ENCODE results near the gene TAS2R20.
"Not testable (repeated sequence)": the region's sequence is repeated elsewhere in the genome, so short reads cannot be mapped to it uniquely, and the experiment has no call there.

Gene TAS2R20

GRCh38 chr12:10998204-10998603 lies at the start of gene TAS2R20:
TAS2R20 (minus strand) TSS chr12:10998304; CDS start chr12:10997875, 429 bp downstream.
- Histone ChIP-seq H3K4me1 (ENCODE audit: control insufficient read depth, insufficient read depth, low read length, unreplicated experiment) (no peaks in the 10 kb centered on the region), H2AFZ (ENCODE audit: low read length, unreplicated experiment) (no peak within 1 kb of the TSS), H3K27me3 (ENCODE audit: insufficient read depth, low read length) (no peaks in the 10 kb centered on the region), H3K36me3 (ENCODE audit: insufficient read depth, low read length) (no peaks in the 10 kb centered on the region), H3K4me3 (ENCODE audit: low read depth, low read length) (no peak within 1 kb of the TSS), H3K27ac (ENCODE audit: low read depth, low read length) (no peak within 1 kb of the TSS), H3K79me2 (ENCODE audit: control insufficient read depth, insufficient read depth, low read length, unreplicated experiment) (peaks cover 5% of the 10 kb centered on the region)

GRCh38 chr12:11041366-11041765 lies 43.3 kb upstream of the TAS2R20 start:
- not testable (repeated sequence) for H3K4me1 ChIP-seq (ENCODE audit: control insufficient read depth, insufficient read depth, low read length, unreplicated experiment); H3K79me2 ChIP-seq (ENCODE audit: control insufficient read depth, insufficient read depth, low read length, unreplicated experiment); H2AFZ ChIP-seq (ENCODE audit: low read length, unreplicated experiment); H3K4me3 ChIP-seq (ENCODE audit: low read depth, low read length); H3K27ac ChIP-seq (ENCODE audit: low read depth, low read length); H3K27me3 ChIP-seq (ENCODE audit: insufficient read depth, low read length)
- peaks cover 13% of the 10 kb centered on the region; the same call in 1 of the 2 replicates for H3K36me3 ChIP-seq (ENCODE audit: insufficient read depth, low read length)

- Histone ChIP-seq H3K27ac (ENCODE audit: low read depth, low read length) (no peak overlapping the region), H3K4me1 (ENCODE audit: control insufficient read depth, insufficient read depth, low read length, unreplicated experiment) (no peaks in the 10 kb centered on the region), H3K27me3 (ENCODE audit: insufficient read depth, low read length) (no peaks in the 10 kb centered on the region), H3K79me2 (ENCODE audit: control insufficient read depth, insufficient read depth, low read length, unreplicated experiment) (peaks cover 4% of the 10 kb centered on the region), H2AFZ (ENCODE audit: low read length, unreplicated experiment) (no peak overlapping the region), H3K36me3 (ENCODE audit: insufficient read depth, low read length) (peaks cover 13% of the 10 kb centered on the region; the same call in 1 of the 2 replicates), H3K4me3 (ENCODE audit: low read depth, low read length) (no peak overlapping the region)
Observed at GRCh38 chr12:11040162-11040561, 42.1 kb upstream of the TAS2R20 start.

GRCh38 chr12:11039171-11039570 lies 41.1 kb upstream of the TAS2R20 start:
- Histone ChIP-seq H3K27ac (ENCODE audit: low read depth, low read length) (no peak overlapping the region), H3K36me3 (ENCODE audit: insufficient read depth, low read length) (peaks cover 13% of the 10 kb centered on the region; the same call in 1 of the 2 replicates), H3K4me1 (ENCODE audit: control insufficient read depth, insufficient read depth, low read length, unreplicated experiment) (no peaks in the 10 kb centered on the region), H3K4me3 (ENCODE audit: low read depth, low read length) (no peak overlapping the region), H3K27me3 (ENCODE audit: insufficient read depth, low read length) (no peaks in the 10 kb centered on the region), H2AFZ (ENCODE audit: low read length, unreplicated experiment) (no peak overlapping the region), H3K79me2 (ENCODE audit: control insufficient read depth, insufficient read depth, low read length, unreplicated experiment) (peaks cover 4% of the 10 kb centered on the region)

- H3K27ac ChIP-seq (ENCODE audit: low read depth, low read length); H3K79me2 ChIP-seq (ENCODE audit: control insufficient read depth, insufficient read depth, low read length, unreplicated experiment); H3K4me1 ChIP-seq (ENCODE audit: control insufficient read depth, insufficient read depth, low read length, unreplicated experiment); H2AFZ ChIP-seq (ENCODE audit: low read length, unreplicated experiment); H3K4me3 ChIP-seq (ENCODE audit: low read depth, low read length); H3K36me3 ChIP-seq (ENCODE audit: insufficient read depth, low read length); H3K27me3 ChIP-seq (ENCODE audit: insufficient read depth, low read length): not testable (repeated sequence)
Observed at GRCh38 chr12:11033959-11034358, 35.9 kb upstream of the TAS2R20 start.

- Histone ChIP-seq H3K36me3 (ENCODE audit: insufficient read depth, low read length) (peaks cover 13% of the 10 kb centered on the region; the same call in 1 of the 2 replicates), H3K4me1 (ENCODE audit: control insufficient read depth, insufficient read depth, low read length, unreplicated experiment) (no peaks in the 10 kb centered on the region), H3K79me2 (ENCODE audit: control insufficient read depth, insufficient read depth, low read length, unreplicated experiment) (no peaks in the 10 kb centered on the region), H3K27ac (ENCODE audit: low read depth, low read length) (no peak within 1 kb of the TSS), H3K27me3 (ENCODE audit: insufficient read depth, low read length) (no peaks in the 10 kb centered on the region), H3K4me3 (ENCODE audit: low read depth, low read length) (no peak within 1 kb of the TSS), H2AFZ (ENCODE audit: low read length, unreplicated experiment) (no peak within 1 kb of the TSS)
Observed at GRCh38 chr12:11031307-11031706, 33.2 kb upstream of the TAS2R20 start, which contains the start of gene TAS2R31. TAS2R31 (minus strand) TSS chr12:11031407; CDS start chr12:11031335, 72 bp downstream.

GRCh38 chr12:11026118-11026517 lies 28.0 kb upstream of the TAS2R20 start:
- Histone ChIP-seq H3K36me3 (ENCODE audit: insufficient read depth, low read length) (peaks cover 19% of the 10 kb centered on the region; the same call in 1 of the 2 replicates), H3K79me2 (ENCODE audit: control insufficient read depth, insufficient read depth, low read length, unreplicated experiment) (no peaks in the 10 kb centered on the region), H3K4me3 (ENCODE audit: low read depth, low read length) (no peak overlapping the region), H2AFZ (ENCODE audit: low read length, unreplicated experiment) (no peak overlapping the region), H3K27ac (ENCODE audit: low read depth, low read length) (no peak overlapping the region), H3K4me1 (ENCODE audit: control insufficient read depth, insufficient read depth, low read length, unreplicated experiment) (no peaks in the 10 kb centered on the region), H3K27me3 (ENCODE audit: insufficient read depth, low read length) (no peaks in the 10 kb centered on the region)

- Histone ChIP-seq H3K36me3 (ENCODE audit: insufficient read depth, low read length) (peaks cover 16% of the 10 kb centered on the region; the same call in 1 of the 2 replicates), H3K27ac (ENCODE audit: low read depth, low read length) (no peak overlapping the region), H3K4me1 (ENCODE audit: control insufficient read depth, insufficient read depth, low read length, unreplicated experiment) (no peaks in the 10 kb centered on the region)
Observed at GRCh38 chr12:11023387-11023786, 25.3 kb upstream of the TAS2R20 start.

GRCh38 chr12:11022520-11022919 lies 24.4 kb upstream of the TAS2R20 start, which contains the start of gene TAS2R19:
TAS2R19 (minus strand) TSS chr12:11022620; CDS start chr12:11022571, 49 bp downstream.
- Histone ChIP-seq H2AFZ (ENCODE audit: low read length, unreplicated experiment) (no peak within 1 kb of the TSS), H3K4me1 (ENCODE audit: control insufficient read depth, insufficient read depth, low read length, unreplicated experiment) (no peaks in the 10 kb centered on the region), H3K36me3 (ENCODE audit: insufficient read depth, low read length) (peaks cover 7% of the 10 kb centered on the region; the same call in 1 of the 2 replicates), H3K4me3 (ENCODE audit: low read depth, low read length) (no peak within 1 kb of the TSS), H3K27me3 (ENCODE audit: insufficient read depth, low read length) (no peaks in the 10 kb centered on the region), H3K27ac (ENCODE audit: low read depth, low read length) (no peak within 1 kb of the TSS), H3K79me2 (ENCODE audit: control insufficient read depth, insufficient read depth, low read length, unreplicated experiment) (no peaks in the 10 kb centered on the region)

More at GRCh38 chr12:11023387-11023786, 25.3 kb upstream of the TAS2R20 start:
- Histone ChIP-seq H3K79me2 (ENCODE audit: control insufficient read depth, insufficient read depth, low read length, unreplicated experiment) (no peaks in the 10 kb centered on the region), H2AFZ (ENCODE audit: low read length, unreplicated experiment) (no peak overlapping the region), H3K4me3 (ENCODE audit: low read depth, low read length) (no peak overlapping the region), H3K27me3 (ENCODE audit: insufficient read depth, low read length) (no peaks in the 10 kb centered on the region)

GRCh38 chr12:11016937-11017336 lies 18.8 kb upstream of the TAS2R20 start:
- H3K36me3 ChIP-seq (ENCODE audit: insufficient read depth, low read length): no peaks in the 10 kb centered on the region
- no peaks in the 10 kb centered on the region for H3K79me2 ChIP-seq (ENCODE audit: control insufficient read depth, insufficient read depth, low read length, unreplicated experiment)
- H3K27ac ChIP-seq (ENCODE audit: low read depth, low read length): no peak overlapping the region

GRCh38 chr12:11015775-11016430 lies 17.8 kb upstream of the TAS2R20 start:
- no peaks in the 10 kb centered on the region for H3K79me2 ChIP-seq (ENCODE audit: control insufficient read depth, insufficient read depth, low read length, unreplicated experiment)
- no peaks in the 10 kb centered on the region for H3K36me3 ChIP-seq (ENCODE audit: insufficient read depth, low read length)
- no peaks in the 10 kb centered on the region for H3K27me3 ChIP-seq (ENCODE audit: insufficient read depth, low read length)
- H3K4me3 ChIP-seq (ENCODE audit: low read depth, low read length): no peak overlapping the region
- no peak overlapping the region for H3K27ac ChIP-seq (ENCODE audit: low read depth, low read length)
- no peak overlapping the region for H2AFZ ChIP-seq (ENCODE audit: low read length, unreplicated experiment)
- no peaks in the 10 kb centered on the region for H3K4me1 ChIP-seq (ENCODE audit: control insufficient read depth, insufficient read depth, low read length, unreplicated experiment)

More at GRCh38 chr12:11016937-11017336, 18.8 kb upstream of the TAS2R20 start:
- Histone ChIP-seq H3K27me3 (ENCODE audit: insufficient read depth, low read length) (no peaks in the 10 kb centered on the region), H3K4me3 (ENCODE audit: low read depth, low read length) (no peak overlapping the region), H3K4me1 (ENCODE audit: control insufficient read depth, insufficient read depth, low read length, unreplicated experiment) (no peaks in the 10 kb centered on the region), H2AFZ (ENCODE audit: low read length, unreplicated experiment) (no peak overlapping the region)
